HepG2 (cell line): ENCODE measurements around the gene ZNF792. TPM values are rescaled to one million over a fixed set of nuclear protein-coding genes. Genes with fewer than 3 reads are reported as not detected.

Source experiments
- BRD4 ChIP-seq: sonication (generic); formaldehyde crosslinking; IDR thresholded peaks from 2 replicates; pipeline ENCODE4 v1.4.0; 2020; ENCODE audit warnings: missing genetic modification reagents
- CHD2 ChIP-seq: IDR thresholded peaks from 2 replicates; pipeline ENCODE4 v1.6.1; 2011; ENCODE audit warnings: low read depth, low read length, improper control_type of control experiment
- ELF4 ChIP-seq: sonication (generic); formaldehyde crosslinking; IDR thresholded peaks from 2 replicates; pipeline ENCODE4 v1.5.0; 2020; ENCODE audit warnings: missing genetic modification reagents, mild to moderate bottlenecking, moderate library complexity, borderline replicate concordance
- FLYWCH1 ChIP-seq: sonication (generic); formaldehyde crosslinking; IDR thresholded peaks from 2 replicates; pipeline ENCODE4 v1.8.1; 2023; ENCODE audit warnings: mild to moderate bottlenecking, missing genetic modification reagents
- FOSL2 ChIP-seq: sonication (generic); formaldehyde crosslinking; IDR thresholded peaks from 2 replicates; pipeline ENCODE4 v1.4.0; 2020; ENCODE audit warnings: missing genetic modification reagents
- FOXK1 ChIP-seq: sonication (generic); formaldehyde crosslinking; IDR thresholded peaks from 2 replicates; pipeline ENCODE4 v1.4.0; 2020; ENCODE audit warnings: low read depth, missing genetic modification reagents, borderline replicate concordance
- HNRNPUL1 ChIP-seq: fragments of 200-400 bp; formaldehyde crosslinking; IDR thresholded peaks from 2 replicates; pipeline ENCODE4 v1.6.1; 2017; ENCODE audit warnings: low read depth, mild to moderate bottlenecking, low read length, moderate library complexity
- NR2F2 ChIP-seq: IDR thresholded peaks from 2 replicates; pipeline ENCODE4 v1.6.1; 2012; ENCODE audit warnings: low read depth, inconsistent platforms, borderline replicate concordance
- PHF20 ChIP-seq: sonication (generic); formaldehyde crosslinking; IDR thresholded peaks from 2 replicates; pipeline ENCODE4 v1.5.0; 2020; ENCODE audit warnings: mild to moderate bottlenecking, missing genetic modification reagents
- ZC3H13 ChIP-seq: sonication (generic); formaldehyde crosslinking; IDR thresholded peaks from 2 replicates; pipeline ENCODE4 v1.8.1; 2023; ENCODE audit warnings: mild to moderate bottlenecking, missing genetic modification reagents, moderate library complexity
- ZNF136 ChIP-seq: sonication (generic); formaldehyde crosslinking; IDR thresholded peaks from 2 replicates; pipeline ENCODE4 v1.8.1; 2022; ENCODE audit warnings: low read depth, mild to moderate bottlenecking, moderate library complexity, missing genetic modification reagents
- ZNF432 ChIP-seq: sonication (generic); formaldehyde crosslinking; IDR thresholded peaks from 2 replicates; pipeline ENCODE4 v1.5.0; 2020; ENCODE audit warnings: missing genetic modification reagents, mild to moderate bottlenecking, borderline replicate concordance
- ZNF567 ChIP-seq: sonication (generic); formaldehyde crosslinking; IDR thresholded peaks from 2 replicates; pipeline ENCODE4 v1.8.1; 2023; ENCODE audit warnings: mild to moderate bottlenecking, missing genetic modification reagents, borderline replicate concordance
- polyA plus RNA-seq, 8 experiments: library from polyadenylated mRNA; depleted of rRNA in 3 of 8; stranded (reverse) in 7 of 8; unstranded in 1 of 8; fragments of >200 nt; fragmentation: Illumina TruSeq in 4 of 8; extraction: Trizol in 4 of 8; gene quantifications; 2 replicates each; pipeline versions ENCODE4 v1.2.1 to v1.2.3, GENCODE V29; 2011 to 2016; ENCODE audit warnings: low read depth in 4 of 8, missing spikeins in 1 of 8, mixed read lengths in 1 of 8; ENCODE audit not compliant: insufficient read depth in 1 of 8
- total RNA-seq, 5 experiments: library from RNA; depleted of rRNA; stranded (reverse); fragments of >200 nt; fragmentation: Illumina TruSeq; extraction: Trizol; gene quantifications; 2 replicates each; pipeline ENCODE4 v1.2.3, GENCODE V29; 2016; ENCODE audit warnings: low read depth in 1 of 5
- TF ChIP-seq, protein P1 (sequence below): sonication (generic); formaldehyde crosslinking; conservative IDR thresholded peaks from 2 replicates; pipeline ENCODE4 v1.4.0; 2020; ENCODE audit warnings: mild to moderate bottlenecking, missing genetic modification reagents, moderate library complexity
- TF ChIP-seq, protein P2 (sequence below): sonication (generic); formaldehyde crosslinking; IDR thresholded peaks from 2 replicates; pipeline ENCODE4 v1.4.0; 2020; ENCODE audit warnings: missing genetic modification reagents; ENCODE audit errors: not compliant biosample characterization
- TF ChIP-seq, protein P3 (sequence below): sonication (generic); formaldehyde crosslinking; IDR thresholded peaks from 2 replicates; pipeline ENCODE4 v1.8.1; 2022; ENCODE audit warnings: mild to moderate bottlenecking, missing genetic modification reagents
- TF ChIP-seq, protein P4 (sequence below): IDR thresholded peaks from 2 replicates; pipeline ENCODE4 v1.6.1; 2016; ENCODE audit warnings: control low read depth
- TF ChIP-seq, protein P5 (sequence below): sonication (generic); formaldehyde crosslinking; IDR thresholded peaks from 2 replicates; pipeline ENCODE4 v1.4.0; 2020; ENCODE audit warnings: mild to moderate bottlenecking, missing genetic modification reagents
- TF ChIP-seq, protein P6 (sequence below): sonication (generic); formaldehyde crosslinking; IDR thresholded peaks from 2 replicates; pipeline ENCODE4 v1.5.0; 2020; ENCODE audit warnings: mild to moderate bottlenecking, missing genetic modification reagents

ZNF792 gene
- total and polyA plus RNA-seq, 2 of the 13 experiments (the other 11 are each of a cell fraction or from before 2014, with no cell fraction given) = 5.5 to 11.5 TPM

DNA sequence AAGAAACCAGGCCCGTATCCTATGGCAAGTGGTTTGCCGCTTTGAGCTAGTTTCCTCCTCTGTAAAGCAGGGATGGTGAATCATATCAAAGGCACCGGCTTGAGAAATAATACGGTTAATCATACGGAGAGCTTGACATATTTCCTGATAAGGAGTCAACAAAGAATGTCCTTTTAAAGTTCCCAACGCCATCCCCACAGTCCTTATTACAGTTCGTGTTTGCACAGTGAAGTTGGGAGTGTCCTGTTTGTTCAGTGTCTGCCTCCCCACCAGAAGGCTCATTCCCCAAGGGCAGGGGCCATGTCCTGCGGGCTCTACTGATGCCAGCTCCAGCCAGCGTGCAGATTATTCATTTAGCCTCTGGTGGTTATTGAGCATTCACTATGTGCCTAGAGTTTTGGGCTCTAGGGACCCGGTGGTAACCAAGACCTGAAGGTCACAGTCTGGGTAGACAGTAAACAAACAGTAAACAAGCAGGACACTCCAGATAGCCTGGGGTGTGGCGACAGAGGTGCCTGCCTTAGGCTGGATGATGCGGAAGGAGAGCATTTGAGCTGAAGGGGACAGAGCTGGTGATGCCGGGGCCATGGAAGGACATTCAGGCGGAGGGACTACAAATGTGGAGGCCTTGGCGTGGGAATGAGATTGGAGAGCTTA lies 42.4 kb upstream of the ZNF792 start (continued):
- TF ChIP-seq, protein P1, sequence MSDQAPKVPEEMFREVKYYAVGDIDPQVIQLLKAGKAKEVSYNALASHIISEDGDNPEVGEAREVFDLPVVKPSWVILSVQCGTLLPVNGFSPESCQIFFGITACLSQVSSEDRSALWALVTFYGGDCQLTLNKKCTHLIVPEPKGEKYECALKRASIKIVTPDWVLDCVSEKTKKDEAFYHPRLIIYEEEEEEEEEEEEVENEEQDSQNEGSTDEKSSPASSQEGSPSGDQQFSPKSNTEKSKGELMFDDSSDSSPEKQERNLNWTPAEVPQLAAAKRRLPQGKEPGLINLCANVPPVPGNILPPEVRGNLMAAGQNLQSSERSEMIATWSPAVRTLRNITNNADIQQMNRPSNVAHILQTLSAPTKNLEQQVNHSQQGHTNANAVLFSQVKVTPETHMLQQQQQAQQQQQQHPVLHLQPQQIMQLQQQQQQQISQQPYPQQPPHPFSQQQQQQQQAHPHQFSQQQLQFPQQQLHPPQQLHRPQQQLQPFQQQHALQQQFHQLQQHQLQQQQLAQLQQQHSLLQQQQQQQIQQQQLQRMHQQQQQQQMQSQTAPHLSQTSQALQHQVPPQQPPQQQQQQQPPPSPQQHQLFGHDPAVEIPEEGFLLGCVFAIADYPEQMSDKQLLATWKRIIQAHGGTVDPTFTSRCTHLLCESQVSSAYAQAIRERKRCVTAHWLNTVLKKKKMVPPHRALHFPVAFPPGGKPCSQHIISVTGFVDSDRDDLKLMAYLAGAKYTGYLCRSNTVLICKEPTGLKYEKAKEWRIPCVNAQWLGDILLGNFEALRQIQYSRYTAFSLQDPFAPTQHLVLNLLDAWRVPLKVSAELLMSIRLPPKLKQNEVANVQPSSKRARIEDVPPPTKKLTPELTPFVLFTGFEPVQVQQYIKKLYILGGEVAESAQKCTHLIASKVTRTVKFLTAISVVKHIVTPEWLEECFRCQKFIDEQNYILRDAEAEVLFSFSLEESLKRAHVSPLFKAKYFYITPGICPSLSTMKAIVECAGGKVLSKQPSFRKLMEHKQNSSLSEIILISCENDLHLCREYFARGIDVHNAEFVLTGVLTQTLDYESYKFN = peak; percentile 88
- TF ChIP-seq BRD4 (peak; percentile 62; the same call in 1 of the 2 replicates), PHF20 (no peak; the same call in 1 of the 2 replicates), NR2F2 (peak; percentile 84; the same call in 1 of the 2 replicates), CHD2 (no peak), ZNF136 (CRISPR knock-in tag) (peak; percentile 78; the same call in 1 of the 2 replicates), FOXK1 (CRISPR knock-in tag) (peak; percentile 54; the same call in 1 of the 2 replicates), FOSL2 (peak; percentile 88), ZC3H13 (CRISPR knock-in tag) (no peak), ELF4 (CRISPR knock-in tag) (no peak), ZNF567 (no peak), HNRNPUL1 (no peak), FLYWCH1 (no peak), ZNF432 (CRISPR knock-in tag) (no peak)
- TF ChIP-seq, protein P2, sequence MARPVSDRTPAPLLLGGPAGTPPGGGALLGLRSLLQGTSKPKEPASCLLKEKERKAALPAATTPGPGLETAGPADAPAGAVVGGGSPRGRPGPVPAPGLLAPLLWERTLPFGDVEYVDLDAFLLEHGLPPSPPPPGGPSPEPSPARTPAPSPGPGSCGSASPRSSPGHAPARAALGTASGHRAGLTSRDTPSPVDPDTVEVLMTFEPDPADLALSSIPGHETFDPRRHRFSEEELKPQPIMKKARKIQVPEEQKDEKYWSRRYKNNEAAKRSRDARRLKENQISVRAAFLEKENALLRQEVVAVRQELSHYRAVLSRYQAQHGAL (CRISPR knock-in tag) = no peak
- TF ChIP-seq, protein P3, sequence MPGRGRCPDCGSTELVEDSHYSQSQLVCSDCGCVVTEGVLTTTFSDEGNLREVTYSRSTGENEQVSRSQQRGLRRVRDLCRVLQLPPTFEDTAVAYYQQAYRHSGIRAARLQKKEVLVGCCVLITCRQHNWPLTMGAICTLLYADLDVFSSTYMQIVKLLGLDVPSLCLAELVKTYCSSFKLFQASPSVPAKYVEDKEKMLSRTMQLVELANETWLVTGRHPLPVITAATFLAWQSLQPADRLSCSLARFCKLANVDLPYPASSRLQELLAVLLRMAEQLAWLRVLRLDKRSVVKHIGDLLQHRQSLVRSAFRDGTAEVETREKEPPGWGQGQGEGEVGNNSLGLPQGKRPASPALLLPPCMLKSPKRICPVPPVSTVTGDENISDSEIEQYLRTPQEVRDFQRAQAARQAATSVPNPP (CRISPR knock-in tag) = no peak
- TF ChIP-seq, protein P4, sequence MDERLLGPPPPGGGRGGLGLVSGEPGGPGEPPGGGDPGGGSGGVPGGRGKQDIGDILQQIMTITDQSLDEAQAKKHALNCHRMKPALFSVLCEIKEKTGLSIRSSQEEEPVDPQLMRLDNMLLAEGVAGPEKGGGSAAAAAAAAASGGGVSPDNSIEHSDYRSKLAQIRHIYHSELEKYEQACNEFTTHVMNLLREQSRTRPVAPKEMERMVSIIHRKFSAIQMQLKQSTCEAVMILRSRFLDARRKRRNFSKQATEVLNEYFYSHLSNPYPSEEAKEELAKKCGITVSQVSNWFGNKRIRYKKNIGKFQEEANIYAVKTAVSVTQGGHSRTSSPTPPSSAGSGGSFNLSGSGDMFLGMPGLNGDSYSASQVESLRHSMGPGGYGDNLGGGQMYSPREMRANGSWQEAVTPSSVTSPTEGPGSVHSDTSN (CRISPR knock-in tag) = peak; percentile 78
- TF ChIP-seq, protein P5, sequence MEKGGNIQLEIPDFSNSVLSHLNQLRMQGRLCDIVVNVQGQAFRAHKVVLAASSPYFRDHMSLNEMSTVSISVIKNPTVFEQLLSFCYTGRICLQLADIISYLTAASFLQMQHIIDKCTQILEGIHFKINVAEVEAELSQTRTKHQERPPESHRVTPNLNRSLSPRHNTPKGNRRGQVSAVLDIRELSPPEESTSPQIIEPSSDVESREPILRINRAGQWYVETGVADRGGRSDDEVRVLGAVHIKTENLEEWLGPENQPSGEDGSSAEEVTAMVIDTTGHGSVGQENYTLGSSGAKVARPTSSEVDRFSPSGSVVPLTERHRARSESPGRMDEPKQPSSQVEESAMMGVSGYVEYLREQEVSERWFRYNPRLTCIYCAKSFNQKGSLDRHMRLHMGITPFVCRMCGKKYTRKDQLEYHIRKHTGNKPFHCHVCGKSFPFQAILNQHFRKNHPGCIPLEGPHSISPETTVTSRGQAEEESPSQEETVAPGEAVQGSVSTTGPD = peak; percentile 70
- TF ChIP-seq, protein P6, sequence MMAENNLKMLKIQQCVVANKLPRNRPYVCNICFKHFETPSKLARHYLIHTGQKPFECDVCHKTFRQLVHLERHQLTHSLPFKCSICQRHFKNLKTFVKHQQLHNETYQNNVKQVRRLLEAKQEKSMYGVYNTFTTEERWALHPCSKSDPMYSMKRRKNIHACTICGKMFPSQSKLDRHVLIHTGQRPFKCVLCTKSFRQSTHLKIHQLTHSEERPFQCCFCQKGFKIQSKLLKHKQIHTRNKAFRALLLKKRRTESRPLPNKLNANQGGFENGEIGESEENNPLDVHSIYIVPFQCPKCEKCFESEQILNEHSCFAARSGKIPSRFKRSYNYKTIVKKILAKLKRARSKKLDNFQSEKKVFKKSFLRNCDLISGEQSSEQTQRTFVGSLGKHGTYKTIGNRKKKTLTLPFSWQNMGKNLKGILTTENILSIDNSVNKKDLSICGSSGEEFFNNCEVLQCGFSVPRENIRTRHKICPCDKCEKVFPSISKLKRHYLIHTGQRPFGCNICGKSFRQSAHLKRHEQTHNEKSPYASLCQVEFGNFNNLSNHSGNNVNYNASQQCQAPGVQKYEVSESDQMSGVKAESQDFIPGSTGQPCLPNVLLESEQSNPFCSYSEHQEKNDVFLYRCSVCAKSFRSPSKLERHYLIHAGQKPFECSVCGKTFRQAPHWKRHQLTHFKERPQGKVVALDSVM (CRISPR knock-in tag) = no peak; the same call in 1 of the 2 replicates
